HCT116 (cell line): ENCODE results near the gene NR5A2. TPM values are rescaled to one million over a fixed set of nuclear protein-coding genes. Genes with fewer than 3 reads are reported as not detected.

Experiments
- ATAC-seq: fragments of 200-7000 bp; cut with Tn5 transposase; 2 replicates; pipeline ENCODE4 v1.9.1; 2020; ENCODE audit warnings: mild to moderate bottlenecking, moderate library complexity
- BruUV-seq: library from RNA; stranded (reverse); fragments of 400-500 nt; replicated peaks from 2 replicates; lab custom pipeline; 2021; lab: Mats Ljungman, UMichigan
- CTCF ChIA-PET: fragments of 300-600 bp; sonication (Branson Sonifier 250); formaldehyde crosslinking; loops from one replicate; lab custom pipeline; 2021; ENCODE audit warnings: antibody characterized with exemption; lab: Charles Lee
- POLR2A ChIA-PET: fragments of 300-600, 350-600 bp; sonication (Branson Sonifier 250); formaldehyde crosslinking; loops from one replicate; lab custom pipeline; 2021; ENCODE audit warnings: antibody characterized with exemption; lab: Charles Lee
- RAD21 ChIA-PET, 2 experiments: fragments of 300-600 bp; sonication (Branson Sonifier 250); formaldehyde crosslinking; loops; one replicate each; lab custom pipeline; 2023; ENCODE audit warnings: low total read pairs in 2 of 2; ENCODE audit not compliant: uncharacterized antibody in 2 of 2, unreplicated experiment in 2 of 2, low non-redundant PET in 1 of 2; lab: Charles Lee
- DNase-seq: peaks from one replicate; pipeline ENCODE4 v3.0.0-alpha.2; 2010; ENCODE audit warnings: low read depth, low spot score
- H2AFZ ChIP-seq: fragments of 200-600 bp; shearing (Covaris generic), sonication (generic); 2 replicates; pipeline ENCODE4 v1.6.1; 2017; ENCODE audit warnings: low read depth, mixed run types, mixed read lengths, antibody characterized with exemption, low read length; ENCODE audit not compliant: poor library complexity, severe bottlenecking
- H3K27ac ChIP-seq: 2 replicates; pipeline ENCODE4 v1.5.1; 2012; ENCODE audit warnings: low read depth, low read length
- H3K27me3 ChIP-seq: fragments of 200-600 bp; sonication (generic); 2 replicates; pipeline ENCODE4 v1.6.1; 2016; ENCODE audit warnings: mixed run types, low read length, mixed read lengths; ENCODE audit not compliant: insufficient read depth
- H3K36me3 ChIP-seq, 2 experiments: fragments of 200-500 bp in 1 of 2; fragments of 200-600 bp in 1 of 2; sonication (Bioruptor generic) in 1 of 2; sonication (generic) in 1 of 2; 2 replicates each; pipeline versions ENCODE4 v1.5.1 to v1.6.1; 2014 to 2016; ENCODE audit warnings: low read length in 2 of 2, inconsistent platforms in 1 of 2, mixed read lengths in 1 of 2, mixed run types in 1 of 2; ENCODE audit not compliant: insufficient read depth in 2 of 2, control insufficient read depth in 1 of 2
- H3K4me1 ChIP-seq, 2 experiments: fragments of 200-600 bp in 1 of 2; sonication (generic) in 1 of 2; 2 replicates each; pipeline versions ENCODE4 v1.5.1 to v1.6.1; 2012 to 2017; ENCODE audit warnings: low read length in 2 of 2, inconsistent platforms in 1 of 2, mild to moderate bottlenecking in 1 of 2, mixed read lengths in 1 of 2, mixed run types in 1 of 2, moderate library complexity in 1 of 2; ENCODE audit not compliant: insufficient read depth in 2 of 2, control insufficient read depth in 1 of 2
- H3K4me2 ChIP-seq: fragments of 200-600 bp; sonication (generic); 2 replicates; pipeline ENCODE4 v1.6.1; 2017; ENCODE audit warnings: mixed run types, low read length, mixed read lengths
- H3K4me3 ChIP-seq, 2 experiments: fragments of 200-600 bp in 1 of 2; sonication (generic) in 1 of 2; replicated peaks in 1 of 2; 2 replicates each; pipeline ENCODE4 v1.5.1; 2011 to 2016; ENCODE audit warnings: low read length in 2 of 2, control low read depth in 1 of 2, low read depth in 1 of 2, mild to moderate bottlenecking in 1 of 2, mixed read lengths in 1 of 2, mixed run types in 1 of 2
- H3K79me2 ChIP-seq: fragments of 200-600 bp; sonication (generic); 2 replicates; pipeline ENCODE4 v1.6.1; 2017; ENCODE audit warnings: mild to moderate bottlenecking, mixed run types, low read length, moderate library complexity, mixed read lengths; ENCODE audit not compliant: insufficient read depth
- H3K9ac ChIP-seq: fragments of 200-600 bp; sonication (generic); 2 replicates; pipeline ENCODE4 v1.6.1; 2016; ENCODE audit warnings: low read length, mixed read lengths
- H3K9me2 ChIP-seq: fragments of 200-600 bp; sonication (generic), shearing (Covaris generic); 2 replicates; pipeline ENCODE4 v1.6.1; 2017; ENCODE audit warnings: mixed run types, mild to moderate bottlenecking, moderate library complexity; ENCODE audit not compliant: insufficient read depth
- H3K9me3 ChIP-seq, 2 experiments: fragments of 200-500 bp in 1 of 2; fragments of 200-600 bp in 1 of 2; sonication (Bioruptor generic) in 1 of 2; sonication (generic) in 1 of 2; 2 replicates each; pipeline ENCODE4 v1.6.1; 2014 to 2017; ENCODE audit warnings: low read length in 2 of 2, mixed read lengths in 2 of 2, inconsistent platforms in 1 of 2, low read depth in 1 of 2, mild to moderate bottlenecking in 1 of 2, mixed run types in 1 of 2, moderate library complexity in 1 of 2; ENCODE audit not compliant: control insufficient read depth in 1 of 2, insufficient read depth in 1 of 2
- H4K20me1 ChIP-seq: fragments of 200-600 bp; sonication (generic), shearing (Covaris generic); 2 replicates; pipeline ENCODE4 v1.6.1; 2017; ENCODE audit warnings: mixed run types, mild to moderate bottlenecking, moderate library complexity; ENCODE audit not compliant: insufficient read depth
- CEBPB ChIP-seq: IDR thresholded peaks from 2 replicates; pipeline ENCODE4 v1.6.1; 2012; ENCODE audit warnings: low read depth
- CTCF ChIP-seq, 3 experiments: fragments of 200-600 bp in 1 of 3; sonication (generic) in 1 of 3; IDR thresholded peaks in 2 of 3; conservative IDR thresholded peaks in 1 of 3; 2 replicates each; pipeline ENCODE4 v1.5.1; 2012 to 2017; ENCODE audit warnings: low read depth in 2 of 3, low read length in 2 of 3, antibody characterized with exemption in 1 of 3, borderline replicate concordance in 1 of 3, control low read depth in 1 of 3, mild to moderate bottlenecking in 1 of 3, mixed read lengths in 1 of 3, mixed run types in 1 of 3, moderate library complexity in 1 of 3; ENCODE audit not compliant: insufficient read depth in 1 of 3
- EGR1 ChIP-seq: IDR thresholded peaks from 2 replicates; pipeline ENCODE4 v1.6.1; 2012; ENCODE audit warnings: low read depth
- EZH2 ChIP-seq: fragments of 200-600 bp; sonication (generic); IDR thresholded peaks from 2 replicates; pipeline ENCODE4 v1.6.1; 2017; ENCODE audit warnings: antibody characterized with exemption, mixed run types
- EZH2phosphoT487 ChIP-seq: fragments of 200-600 bp; IDR thresholded peaks from 2 replicates; pipeline ENCODE4 v1.6.1; 2018; ENCODE audit warnings: antibody characterized with exemption, borderline replicate concordance
- FOSL1 ChIP-seq: IDR thresholded peaks from 2 replicates; pipeline ENCODE4 v1.6.1; 2012; ENCODE audit warnings: low read depth
- JUND ChIP-seq: IDR thresholded peaks from 2 replicates; pipeline ENCODE4 v1.6.1; 2012
- POLR2AphosphoS5 ChIP-seq: IDR thresholded peaks from 2 replicates; pipeline ENCODE4 v1.6.1; 2011; ENCODE audit warnings: mild to moderate bottlenecking, low read depth, low read length, moderate library complexity
- SRF ChIP-seq: IDR thresholded peaks from 2 replicates; pipeline ENCODE4 v1.6.1; 2012; ENCODE audit warnings: low read depth
- YY1 ChIP-seq: IDR thresholded peaks from 2 replicates; pipeline ENCODE4 v1.6.1; 2011; ENCODE audit warnings: low read length, low read depth, moderate library complexity, mild to moderate bottlenecking; ENCODE audit not compliant: insufficient replicate concordance; ENCODE audit errors: extremely low read depth
- ZFX ChIP-seq: fragments of 450-650 bp; IDR thresholded peaks from 2 replicates; pipeline ENCODE4 v1.6.1; 2017
- intact Hi-C: fragments of 100-400 bp; cut with micrococcal nuclease; formaldehyde crosslinking; loops from 2 replicates; pipeline ENCODE4 v1.10.0; 2022
- total RNA-seq: library from RNA; stranded (reverse); gene quantifications from one replicate; pipeline ENCODE4 v1.2.1, GENCODE V29; 2021; ENCODE audit not compliant: unreplicated experiment
- TF ChIP-seq, protein P1 (sequence below): IDR thresholded peaks from 2 replicates; pipeline ENCODE4 v1.6.1; 2012
- TF ChIP-seq, protein P2 (sequence below): IDR thresholded peaks from 2 replicates; pipeline ENCODE4 v1.6.1; 2011; ENCODE audit warnings: mild to moderate bottlenecking, low read length, moderate library complexity; ENCODE audit not compliant: insufficient replicate concordance; ENCODE audit errors: extremely low read depth

The NR5A2 gene
- total RNA-seq, 1 experiment from 2014 or later, result 0.91 TPM

- TF ChIP-seq SRF, result no peak
- no peak for TF ChIP-seq EGR1
Measured at GRCh38 chr1:200143347-200143746, 115.8 kb downstream of the NR5A2 start (continued).

DNA sequence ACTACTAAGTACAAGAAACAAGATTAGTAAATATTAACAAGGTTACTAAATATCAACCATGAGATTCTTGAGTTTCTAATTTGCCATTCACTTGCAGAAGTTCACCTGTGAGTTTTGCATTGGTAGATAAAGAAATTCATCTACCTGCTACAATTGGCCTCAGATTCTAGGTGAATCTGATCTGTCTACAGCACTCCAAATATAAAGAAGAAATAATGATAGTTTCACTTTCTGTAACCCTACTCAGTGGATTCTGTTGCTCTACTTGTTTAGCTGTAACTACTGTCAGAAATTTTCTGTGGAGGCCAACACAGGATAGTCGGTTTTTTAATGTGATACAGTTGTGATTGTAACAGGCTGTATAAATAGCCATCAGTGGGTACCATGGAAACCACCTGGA lies 118.6 kb downstream of the NR5A2 start:
- ChIA-PET CTCF (no interaction called here), RAD21 (no interaction called here)
- no peak overlapping the region for H2AFZ ChIP-seq
- H3K79me2 ChIP-seq, result no peaks in the 10 kb centered on the region
- no TSS peak for BruUV-seq
- H3K4me2 ChIP-seq, result no peak overlapping the region
- no peak for TF ChIP-seq CEBPB
- TF ChIP-seq ZFX, result no peak
- TF ChIP-seq, protein P1, sequence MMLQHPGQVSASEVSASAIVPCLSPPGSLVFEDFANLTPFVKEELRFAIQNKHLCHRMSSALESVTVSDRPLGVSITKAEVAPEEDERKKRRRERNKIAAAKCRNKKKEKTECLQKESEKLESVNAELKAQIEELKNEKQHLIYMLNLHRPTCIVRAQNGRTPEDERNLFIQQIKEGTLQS, result no peak
- TF ChIP-seq, protein P2, sequence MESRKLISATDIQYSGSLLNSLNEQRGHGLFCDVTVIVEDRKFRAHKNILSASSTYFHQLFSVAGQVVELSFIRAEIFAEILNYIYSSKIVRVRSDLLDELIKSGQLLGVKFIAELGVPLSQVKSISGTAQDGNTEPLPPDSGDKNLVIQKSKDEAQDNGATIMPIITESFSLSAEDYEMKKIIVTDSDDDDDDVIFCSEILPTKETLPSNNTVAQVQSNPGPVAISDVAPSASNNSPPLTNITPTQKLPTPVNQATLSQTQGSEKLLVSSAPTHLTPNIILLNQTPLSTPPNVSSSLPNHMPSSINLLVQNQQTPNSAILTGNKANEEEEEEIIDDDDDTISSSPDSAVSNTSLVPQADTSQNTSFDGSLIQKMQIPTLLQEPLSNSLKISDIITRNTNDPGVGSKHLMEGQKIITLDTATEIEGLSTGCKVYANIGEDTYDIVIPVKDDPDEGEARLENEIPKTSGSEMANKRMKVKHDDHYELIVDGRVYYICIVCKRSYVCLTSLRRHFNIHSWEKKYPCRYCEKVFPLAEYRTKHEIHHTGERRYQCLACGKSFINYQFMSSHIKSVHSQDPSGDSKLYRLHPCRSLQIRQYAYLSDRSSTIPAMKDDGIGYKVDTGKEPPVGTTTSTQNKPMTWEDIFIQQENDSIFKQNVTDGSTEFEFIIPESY, result no peak
- TF ChIP-seq EZH2phosphoT487, result no peak
- no peak for TF ChIP-seq EZH2
- TF ChIP-seq POLR2AphosphoS5, result no peak
- no peak for TF ChIP-seq JUND
- no peak for TF ChIP-seq FOSL1
- no peak for TF ChIP-seq YY1
- no peak for TF ChIP-seq CTCF (IDR thresholded peaks at IDR 0.05 in 2 of 3, conservative IDR thresholded peaks at IDR 0.05 in 1 of 3; ENCODE audit: borderline replicate concordance in 1 of 3, insufficient read depth in 1 of 3, low read depth in 2 of 3, low read length in 2 of 3)
- TF ChIP-seq, all 23 proteins: peak for 0
- Histone ChIP-seq H3K9me2 (no peaks in the 10 kb centered on the region), H3K4me3 (no peak overlapping the region), H3K4me1 (peaks cover 9 to 13% of the 10 kb centered on the region in 2 experiments; a peak in 3 of 4 replicates), H3K9ac (no peak overlapping the region), H3K9me3 (no peaks in the 10 kb centered on the region), H3K36me3 (no peaks in the 10 kb centered on the region), H3K27me3 (no peaks in the 10 kb centered on the region), H4K20me1 (no peaks in the 10 kb centered on the region), H3K27ac (no peak overlapping the region)
- no peak for DNase-seq
- POLR2A ChIA-PET, result no interaction called here
- ATAC-seq, result no peak
- intact Hi-C loops, result no loop called here
